Lower leg skin (tissue), 4 donors: Measurements from ENCODE around the gene USP20. TPM values are rescaled to one million over a fixed set of nuclear protein-coding genes. Genes with fewer than 3 reads are reported as not detected.

ENCODE experiments used
- DNase-seq, 2 donors: peaks; one replicate each; pipeline ENCODE4 v3.0.0-alpha.2; 2019; ENCODE audit warnings: low spot score in 2 of 2
- H3K4me3 ChIP-seq: fragments of 200-600 bp; sonication (generic); 2 replicates; pipeline ENCODE4 v1.5.1; 2017; ENCODE audit warnings: mild to moderate bottlenecking, low read depth; ENCODE audit not compliant: poor library complexity, severe bottlenecking
- POLR2A ChIP-seq, 2 donors: fragments of 450-650 bp; IDR thresholded peaks; one replicate each; pipeline ENCODE4 v1.6.1; 2016 to 2017; ENCODE audit warnings: antibody characterized with exemption in 2 of 2, mild to moderate bottlenecking in 1 of 2, moderate library complexity in 1 of 2
- WGBS, 2 donors: methylation state at CpG; one replicate each; pipeline ENCODE4 v1.1.5; 2018; 5-methylcytosine and 5-hydroxymethylcytosine counted together
- intact Hi-C: fragments of 100-400 bp; cut with DNase I; formaldehyde crosslinking; loops from one replicate; pipeline ENCODE4 v1.15.0; 2023; ENCODE audit warnings: low total_unique reads
- total RNA-seq, 4 donors: library from RNA; depleted of rRNA; stranded (reverse); fragments of >200 nt; gene quantifications; one replicate each; pipeline ENCODE4 v1.1.0, GENCODE V29; 2016
- TF ChIP-seq, protein P1 (sequence below), 3 donors: fragments of 450-650 bp; IDR thresholded peaks; one replicate each; pipeline ENCODE4 v1.5.1; 2016; ENCODE audit warnings: antibody characterized with exemption in 3 of 3, mild to moderate bottlenecking in 3 of 3, moderate library complexity in 2 of 3

USP20 gene
- total RNA-seq, 4 donors from 2014 or later = 20.7 to 39.7 (median 36.1) TPM

DNA sequence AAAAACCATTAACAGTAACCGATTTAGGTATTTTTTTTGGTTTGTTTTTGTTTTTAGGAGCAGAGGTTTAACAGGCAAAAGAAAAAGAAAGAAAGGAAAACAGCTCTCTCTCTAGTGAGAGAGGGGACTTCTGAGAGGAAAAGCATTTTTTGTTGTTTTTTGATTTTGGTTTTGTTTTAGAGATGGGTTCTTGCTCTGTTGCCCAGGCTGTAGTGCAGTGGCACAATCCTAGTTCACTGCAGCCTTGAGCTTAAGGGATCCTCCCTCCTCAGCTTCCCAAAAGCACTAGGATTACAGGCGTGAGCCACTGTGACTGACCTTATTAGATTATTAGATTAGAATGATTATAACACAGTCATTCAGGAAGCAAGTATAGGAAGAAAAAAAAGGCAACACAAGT is 10.1 kb downstream of the USP20 start:
- H3K4me3 ChIP-seq = no peak overlapping the region
- intact Hi-C loops = no loop called here
- no peak for DNase-seq
- TF ChIP-seq, protein P1, sequence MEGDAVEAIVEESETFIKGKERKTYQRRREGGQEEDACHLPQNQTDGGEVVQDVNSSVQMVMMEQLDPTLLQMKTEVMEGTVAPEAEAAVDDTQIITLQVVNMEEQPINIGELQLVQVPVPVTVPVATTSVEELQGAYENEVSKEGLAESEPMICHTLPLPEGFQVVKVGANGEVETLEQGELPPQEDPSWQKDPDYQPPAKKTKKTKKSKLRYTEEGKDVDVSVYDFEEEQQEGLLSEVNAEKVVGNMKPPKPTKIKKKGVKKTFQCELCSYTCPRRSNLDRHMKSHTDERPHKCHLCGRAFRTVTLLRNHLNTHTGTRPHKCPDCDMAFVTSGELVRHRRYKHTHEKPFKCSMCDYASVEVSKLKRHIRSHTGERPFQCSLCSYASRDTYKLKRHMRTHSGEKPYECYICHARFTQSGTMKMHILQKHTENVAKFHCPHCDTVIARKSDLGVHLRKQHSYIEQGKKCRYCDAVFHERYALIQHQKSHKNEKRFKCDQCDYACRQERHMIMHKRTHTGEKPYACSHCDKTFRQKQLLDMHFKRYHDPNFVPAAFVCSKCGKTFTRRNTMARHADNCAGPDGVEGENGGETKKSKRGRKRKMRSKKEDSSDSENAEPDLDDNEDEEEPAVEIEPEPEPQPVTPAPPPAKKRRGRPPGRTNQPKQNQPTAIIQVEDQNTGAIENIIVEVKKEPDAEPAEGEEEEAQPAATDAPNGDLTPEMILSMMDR (IDR thresholded peaks at IDR 0.05) = no peak
- no peak for TF ChIP-seq POLR2A (IDR thresholded peaks at IDR 0.05)
- WGBS, 2 donors = 62 to 65% methylated on average over 2 of the region's 2 CpGs

DNA sequence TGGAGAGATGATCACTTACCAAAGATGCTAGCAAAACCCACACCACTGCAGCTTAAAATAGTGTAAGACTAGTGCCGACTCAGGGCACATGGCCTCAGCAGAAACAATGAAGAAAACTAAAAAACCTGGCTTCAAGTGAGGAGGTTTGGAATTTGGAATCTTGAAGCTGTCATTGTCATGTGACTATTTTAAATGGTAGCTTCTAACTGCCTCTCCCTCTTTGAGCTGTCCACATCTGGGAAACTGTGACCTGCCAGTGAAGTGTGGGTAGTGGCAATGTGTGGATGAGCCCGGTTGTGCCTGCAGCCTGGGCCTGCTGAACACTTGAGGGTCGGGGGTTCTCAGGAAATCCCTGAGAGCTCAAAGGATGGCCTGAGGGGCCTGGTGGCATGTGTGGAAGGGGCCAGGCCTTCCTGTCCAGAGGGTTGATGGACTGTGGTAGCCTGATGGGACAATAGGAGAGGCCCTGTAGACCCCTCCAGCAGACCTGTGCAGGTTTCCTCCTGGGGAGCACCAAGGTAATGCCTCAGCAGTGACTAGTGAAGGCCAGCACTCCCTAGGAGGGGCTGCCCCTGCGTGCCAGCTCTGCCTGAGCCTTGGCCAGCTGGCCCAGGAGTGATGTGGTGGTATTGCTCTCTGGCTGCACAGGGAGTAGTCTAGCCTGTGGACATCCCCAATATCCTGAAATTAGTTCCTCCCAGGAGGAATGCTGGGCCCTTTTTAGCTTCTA is 13.6 kb downstream of the USP20 start:
- intact Hi-C loops = no loop called here

DNA sequence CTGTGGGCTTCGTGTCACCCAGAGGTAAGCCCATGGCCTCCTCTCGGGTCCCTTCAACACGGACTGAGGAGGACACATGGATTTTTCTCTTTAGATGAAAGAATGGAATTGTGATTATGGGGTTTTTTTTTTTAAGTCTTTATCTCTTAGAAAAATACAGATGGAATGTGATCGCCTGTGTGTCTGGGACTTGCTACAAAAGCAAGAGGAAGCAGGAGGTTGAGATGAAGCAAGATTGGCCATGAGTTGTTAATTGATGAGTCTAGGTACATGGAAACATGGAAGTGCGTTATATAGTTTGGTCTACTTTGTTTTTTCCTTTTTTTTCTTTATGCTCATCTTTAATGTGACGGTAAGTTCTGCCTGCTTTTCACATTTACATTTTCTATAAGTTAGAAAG is 14.6 kb downstream of the USP20 start:
- no peak for TF ChIP-seq POLR2A (IDR thresholded peaks at IDR 0.05)
- TF ChIP-seq, protein P1 (IDR thresholded peaks at IDR 0.05) = no peak
- 87 to 94% methylated on average over 6 of the region's 6 CpGs for WGBS, 2 donors
- intact Hi-C loops = no loop called here
- DNase-seq = no peak
- H3K4me3 ChIP-seq = no peak overlapping the region

More for the DNA sequence above, 13.6 kb downstream of the USP20 start:
- no peak for TF ChIP-seq POLR2A (IDR thresholded peaks at IDR 0.05)
- TF ChIP-seq, protein P1 (IDR thresholded peaks at IDR 0.05) = no peak
- no peak for DNase-seq
- no peak overlapping the region for H3K4me3 ChIP-seq
- WGBS, 2 donors = 55 to 60% methylated on average over 2 to 4 of the region's 4 CpGs

DNA sequence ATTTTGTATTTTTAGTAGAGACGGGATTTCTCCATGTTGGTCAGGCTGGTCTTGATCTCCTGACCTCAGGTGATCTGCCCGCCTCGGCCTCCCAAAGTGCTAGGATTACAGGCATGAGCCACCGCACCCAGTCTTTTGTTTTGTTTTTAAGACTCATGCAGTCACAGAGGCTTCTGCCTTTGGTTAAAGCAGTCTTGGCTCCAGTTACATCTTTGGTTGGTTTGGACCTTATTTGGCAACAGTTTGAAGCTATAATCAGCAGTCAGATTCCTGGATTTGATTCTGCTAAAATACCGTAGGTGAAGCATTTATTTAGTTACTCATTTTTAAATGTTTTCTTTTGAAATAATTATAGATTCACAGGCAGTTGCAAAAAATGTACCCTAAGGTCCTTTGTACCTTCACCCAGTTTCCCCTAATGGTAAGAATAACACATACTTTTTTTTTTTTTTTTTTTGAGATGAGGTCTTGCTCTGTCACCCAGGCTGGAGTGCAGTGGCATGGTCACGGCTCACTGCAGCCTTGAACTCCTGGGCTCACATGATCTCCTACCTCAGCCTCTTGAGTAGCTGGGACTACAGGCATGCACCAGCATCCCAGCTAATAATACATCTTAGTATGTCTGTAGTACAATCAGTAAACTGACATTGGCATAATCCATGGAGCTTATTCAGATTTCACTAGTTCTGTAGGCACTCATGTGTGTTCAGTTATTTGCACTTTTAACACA is 15.7 kb downstream of the USP20 start:
- 86% methylated on average over 6 of the region's 6 CpGs for WGBS, 2 donors
- TF ChIP-seq POLR2A (IDR thresholded peaks at IDR 0.05) = no peak
- TF ChIP-seq, protein P1 (IDR thresholded peaks at IDR 0.05) = no peak
- intact Hi-C loops = no loop called here
- no peak overlapping the region for H3K4me3 ChIP-seq
- DNase-seq = no peak

DNA sequence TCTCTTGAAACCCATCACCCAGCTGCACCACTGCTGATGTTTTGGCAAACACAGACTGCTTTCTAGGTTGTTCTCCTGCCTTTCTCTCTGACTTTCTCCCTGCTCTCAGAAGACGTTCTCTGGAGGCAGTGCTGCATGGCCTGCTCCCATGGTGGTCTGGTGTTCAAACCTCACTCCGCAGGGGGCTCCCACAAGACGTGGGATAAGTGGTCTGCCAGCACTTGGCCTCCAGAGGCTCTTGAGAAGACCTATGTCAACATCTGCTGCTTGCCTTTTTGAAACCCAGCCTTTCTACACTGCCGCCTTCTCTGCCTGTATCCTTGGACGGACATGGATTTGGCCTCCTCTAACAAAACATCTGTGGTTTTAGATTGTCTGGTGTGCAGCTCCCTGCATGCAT is 16.6 kb downstream of the USP20 start:
- no peak for TF ChIP-seq POLR2A (IDR thresholded peaks at IDR 0.05)
- TF ChIP-seq, protein P1 (IDR thresholded peaks at IDR 0.05) = no peak
- WGBS, 2 donors = 85 to 86% methylated on average over 5 of the region's 5 CpGs
- intact Hi-C loops = no loop called here
- H3K4me3 ChIP-seq = no peak overlapping the region
- DNase-seq = no peak
